H1 (cell line): ENCODE measurements around the gene PARK7. TPM values are rescaled to one million over a fixed set of nuclear protein-coding genes. Genes with fewer than 3 reads are reported as not detected.

Experiments
- CTCF ChIA-PET: fragments of 300-600 bp; sonication (Branson Sonifier 250); formaldehyde crosslinking; loops from one replicate; lab custom pipeline; 2021; ENCODE audit not compliant: partially characterized antibody; lab: Charles Lee
- POLR2A ChIA-PET: fragments of 300-600 bp; sonication (Branson Sonifier 250); formaldehyde crosslinking; loops from one replicate; lab custom pipeline; 2021; ENCODE audit warnings: inconsistent platforms; ENCODE audit not compliant: partially characterized antibody; lab: Charles Lee
- DNase-seq, 2 experiments: peaks; one replicate each; pipeline versions ENCODE4 v3.0.0 to v3.0.0-alpha.2; 2010 to 2022; ENCODE audit warnings: low spot score in 2 of 2, low read depth in 1 of 2, mixed read lengths in 1 of 2
- FAIRE-seq: peaks from 2 replicates; lab custom pipeline; 2011; peaks lifted over from hg19 to GRCh38; lab: Jason Lieb, UNC
- H2AFZ ChIP-seq: 2 replicates; pipeline ENCODE4 v1.8.1; 2012; ENCODE audit warnings: low read length, inconsistent platforms
- H2AK5ac ChIP-seq: 2 replicates; pipeline ENCODE4 v1.6.1; 2013; ENCODE audit warnings: low read depth, low read length
- H2BK120ac ChIP-seq: replicated peaks from 2 replicates; pipeline ENCODE3; 2013; ENCODE audit warnings: low read depth, low read length, inconsistent platforms
- H2BK12ac ChIP-seq: 2 replicates; pipeline ENCODE4 v1.6.1; 2013; ENCODE audit warnings: low read depth, low read length
- H2BK15ac ChIP-seq: 2 replicates; pipeline ENCODE4 v1.6.1; 2013; ENCODE audit warnings: low read length
- H2BK20ac ChIP-seq: 2 replicates; pipeline ENCODE4 v1.6.1; 2013; ENCODE audit warnings: low read length
- H2BK5ac ChIP-seq: 2 replicates; pipeline ENCODE4 v1.6.1; 2013; ENCODE audit warnings: low read depth, low read length
- H3K14ac ChIP-seq: 2 replicates; pipeline ENCODE4 v1.6.1; 2013; ENCODE audit warnings: inconsistent platforms; ENCODE audit not compliant: insufficient read length
- H3K18ac ChIP-seq: 2 replicates; pipeline ENCODE4 v1.6.1; 2013; ENCODE audit warnings: low read length; ENCODE audit errors: extremely low read depth
- H3K23ac ChIP-seq: 2 replicates; pipeline ENCODE4 v1.6.1; 2013; ENCODE audit warnings: inconsistent platforms; ENCODE audit not compliant: insufficient read length
- H3K23me2 ChIP-seq: 2 replicates; pipeline ENCODE4 v1.6.1; 2013; ENCODE audit warnings: low read depth, low read length
- H3K27ac ChIP-seq: 2 replicates; pipeline ENCODE4 v1.6.1; 2011; ENCODE audit warnings: low read depth, low read length, inconsistent platforms
- H3K27me3 ChIP-seq, 4 experiments: replicated peaks in 1 of 4; 1 replicate in 1 of 4; 2 replicates in 3 of 4; pipeline versions ENCODE4 v1.6.1 to v1.8.1; 2011 to 2013; ENCODE audit warnings: low read length in 3 of 4, mild to moderate bottlenecking in 3 of 4, inconsistent platforms in 2 of 4, mixed read lengths in 2 of 4, moderate library complexity in 1 of 4; ENCODE audit not compliant: control insufficient read depth in 3 of 4, insufficient read depth in 3 of 4; ENCODE audit errors: extremely low read depth in 1 of 4
- H3K36me3 ChIP-seq, 4 experiments: 2 replicates each; pipeline versions ENCODE4 v1.6.1 to v1.8.1; 2011 to 2013; ENCODE audit warnings: mild to moderate bottlenecking in 4 of 4, low read length in 3 of 4, moderate library complexity in 2 of 4, control low read depth in 1 of 4, inconsistent platforms in 1 of 4; ENCODE audit not compliant: insufficient read depth in 4 of 4, control insufficient read depth in 2 of 4
- H3K4ac ChIP-seq: replicated peaks from 2 replicates; pipeline ENCODE3; 2013; ENCODE audit warnings: low read length, low read depth, mixed read lengths, inconsistent platforms; ENCODE audit not compliant: insufficient read length
- H3K4me1 ChIP-seq, 4 experiments: replicated peaks in 1 of 4; 1 replicate in 1 of 4; 2 replicates in 3 of 4; pipeline versions ENCODE4 v1.6.1 to v1.8.1; 2011 to 2013; ENCODE audit warnings: low read length in 3 of 4, inconsistent platforms in 2 of 4, mixed read lengths in 1 of 4; ENCODE audit not compliant: insufficient read depth in 4 of 4, control insufficient read depth in 3 of 4
- H3K4me2 ChIP-seq, 2 experiments: 2 replicates each; pipeline versions ENCODE4 v1.6.1 to v1.8.1; 2011 to 2013; ENCODE audit warnings: low read depth in 2 of 2, low read length in 2 of 2, control low read depth in 1 of 2, inconsistent platforms in 1 of 2, mild to moderate bottlenecking in 1 of 2; ENCODE audit not compliant: insufficient read depth in 1 of 2
- H3K4me3 ChIP-seq, 4 experiments: fragments of 200-600, 300-600 bp in 1 of 4; sonication (generic), shearing (Covaris generic), sonication (Bioruptor Twin) in 1 of 4; 2 replicates each; pipeline versions ENCODE4 v1.5.1 to v1.8.1; 2011 to 2016; ENCODE audit warnings: low read length in 4 of 4, low read depth in 3 of 4, control low read depth in 2 of 4, inconsistent platforms in 2 of 4, mild to moderate bottlenecking in 2 of 4, mixed read lengths in 1 of 4, moderate library complexity in 1 of 4; ENCODE audit not compliant: insufficient read depth in 2 of 4; ENCODE audit errors: extremely low read depth in 1 of 4
- H3K56ac ChIP-seq: replicated peaks from 2 replicates; pipeline ENCODE3; 2013; ENCODE audit warnings: low read depth, mild to moderate bottlenecking, mixed read lengths, low read length, inconsistent platforms; ENCODE audit not compliant: insufficient read length
- H3K79me1 ChIP-seq: 2 replicates; pipeline ENCODE4 v1.6.1; 2013; ENCODE audit warnings: low read depth, low read length, control low read depth
- H3K79me2 ChIP-seq, 2 experiments: 2 replicates each; pipeline versions ENCODE4 v1.6.1 to v1.8.1; 2012 to 2013; ENCODE audit warnings: low read length in 2 of 2, mild to moderate bottlenecking in 2 of 2, inconsistent platforms in 1 of 2; ENCODE audit not compliant: insufficient read depth in 2 of 2, control insufficient read depth in 1 of 2
- H3K9ac ChIP-seq, 4 experiments: replicated peaks in 1 of 4; 1 replicate in 1 of 4; 2 replicates in 3 of 4; pipeline versions ENCODE4 v1.6.1 to v1.8.1; 2011 to 2013; ENCODE audit warnings: low read depth in 3 of 4, low read length in 3 of 4, control low read depth in 2 of 4, mild to moderate bottlenecking in 2 of 4, moderate library complexity in 2 of 4, inconsistent platforms in 1 of 4; ENCODE audit errors: extremely low read depth in 1 of 4
- H3K9me3 ChIP-seq, 2 experiments: 2 replicates each; pipeline versions ENCODE4 v1.6.1 to v1.8.1; 2012 to 2013; ENCODE audit warnings: mild to moderate bottlenecking in 2 of 2, moderate library complexity in 2 of 2, control low read depth in 1 of 2, inconsistent platforms in 1 of 2, low read depth in 1 of 2, low read length in 1 of 2, mixed read lengths in 1 of 2; ENCODE audit not compliant: insufficient read depth in 2 of 2
- H4K20me1 ChIP-seq, 2 experiments: replicated peaks in 1 of 2; 2 replicates each; pipeline versions ENCODE3 to v1.8.1; 2011 to 2013; ENCODE audit warnings: inconsistent platforms in 2 of 2, low read length in 2 of 2, mild to moderate bottlenecking in 1 of 2; ENCODE audit not compliant: insufficient read depth in 2 of 2, control insufficient read depth in 1 of 2
- H4K5ac ChIP-seq: 2 replicates; pipeline ENCODE4 v1.6.1; 2013; ENCODE audit warnings: low read length, low read depth, mixed read lengths, inconsistent platforms; ENCODE audit not compliant: insufficient read length
- H4K8ac ChIP-seq: 2 replicates; pipeline ENCODE4 v1.8.0; 2013; ENCODE audit warnings: mild to moderate bottlenecking, moderate library complexity, low read length, inconsistent platforms; ENCODE audit not compliant: insufficient read depth; ENCODE audit errors: extremely low read depth
- H4K91ac ChIP-seq: replicated peaks from 2 replicates; pipeline ENCODE3; 2013; ENCODE audit warnings: low read length, mixed read lengths, inconsistent platforms; ENCODE audit not compliant: insufficient read length
- CBX8 ChIP-seq: fragments of 300-800, 300-1000 bp; sonication (generic); IDR thresholded peaks from 2 replicates; pipeline ENCODE4 v1.7.1; 2016; ENCODE audit warnings: low read depth, low read length, borderline replicate concordance
- CTCF ChIP-seq, 3 experiments: IDR thresholded peaks; 1 replicate in 2 of 3; 2 replicates in 1 of 3; pipeline versions ENCODE4 v1.5.1 to v1.6.1; 2011; ENCODE audit warnings: low read length in 3 of 3, mild to moderate bottlenecking in 3 of 3, inconsistent platforms in 2 of 3, low read depth in 1 of 3, moderate library complexity in 1 of 3; ENCODE audit not compliant: insufficient read depth in 1 of 3; ENCODE audit errors: control extremely low read depth in 1 of 3
- GABPA ChIP-seq: IDR thresholded peaks from 2 replicates; pipeline ENCODE4 v1.6.1; 2011; ENCODE audit warnings: mild to moderate bottlenecking, low read length, moderate library complexity, borderline replicate concordance; ENCODE audit not compliant: insufficient read depth
- HDAC2 ChIP-seq, 2 experiments: fragments of 300-600 bp in 1 of 2; sonication (generic) in 1 of 2; IDR thresholded peaks; 2 replicates each; pipeline ENCODE4 v1.6.1; 2011 to 2012; ENCODE audit warnings: low read depth in 2 of 2, low read length in 2 of 2, mild to moderate bottlenecking in 2 of 2, moderate library complexity in 2 of 2, borderline replicate concordance in 1 of 2, inconsistent platforms in 1 of 2
- POLR2A ChIP-seq, 2 experiments: IDR thresholded peaks; 1 replicate in 1 of 2; 2 replicates in 1 of 2; pipeline ENCODE4 v1.6.1; 2011; ENCODE audit warnings: low read depth in 2 of 2, low read length in 2 of 2, mild to moderate bottlenecking in 2 of 2; ENCODE audit errors: control extremely low read depth in 1 of 2
- RNF2 ChIP-seq: fragments of 200-900, 300-1000 bp; sonication (generic); IDR thresholded peaks from 2 replicates; pipeline ENCODE4 v1.7.1; 2016; ENCODE audit warnings: borderline replicate concordance, low read depth, mild to moderate bottlenecking, antibody characterized with exemption, low read length; ENCODE audit not compliant: poor library complexity, severe bottlenecking; ENCODE audit errors: missing control alignments
- RXRA ChIP-seq: IDR thresholded peaks from 2 replicates; pipeline ENCODE4 v1.6.1; 2011; ENCODE audit warnings: low read depth, mild to moderate bottlenecking, low read length, moderate library complexity; ENCODE audit not compliant: insufficient read depth
- SP1 ChIP-seq: IDR thresholded peaks from 2 replicates; pipeline ENCODE4 v1.6.1; 2011; ENCODE audit warnings: low read depth, low read length
- TEAD4 ChIP-seq: IDR thresholded peaks from 2 replicates; pipeline ENCODE4 v1.6.1; 2012; ENCODE audit warnings: low read depth, low read length, inconsistent platforms, mixed read lengths
- WGBS, 2 experiments: shearing (Covaris generic) in 1 of 2; methylation state at CpG; one replicate each; pipeline versions ENCODE4 v1.1.6 to v1.1.7; 2013 to 2015; ENCODE audit warnings: low lambda C conversion rate in 2 of 2, mixed read lengths in 2 of 2, inconsistent platforms in 1 of 2, low coverage in 1 of 2, missing lambda C conversion rate in 1 of 2; ENCODE audit not compliant: insufficient replicate concordance in 2 of 2, insufficient coverage in 1 of 2, insufficient read length in 1 of 2; ENCODE audit errors: extremely low coverage in 1 of 2, missing lambda C conversion rate in 1 of 2; 5-methylcytosine and 5-hydroxymethylcytosine counted together
- polyA plus RNA-seq, 7 experiments: library from polyadenylated mRNA; depleted of rRNA in 3 of 7; stranded (reverse) in 5 of 7; unstranded in 2 of 7; fragments of >200 nt in 5 of 7; fragments of 200-250 nt in 2 of 7; gene quantifications; 1 replicate in 5 of 7; 2 replicates in 1 of 7; 4 replicates in 1 of 7; pipeline versions ENCODE4 v1.2.1 to v1.2.3, GENCODE V29; 2011 to 2013; ENCODE audit warnings: missing spikeins in 2 of 7, mixed read lengths in 2 of 7
- total RNA-seq: library from RNA; stranded (reverse); fragmentation: NEBNext Ultra II Directional; extraction: Animal tissue kit (Norgen Biotek cat#: 25700); gene quantifications from 2 replicates; pipeline ENCODE4 v1.2.1, GENCODE V29; 2021

Gene PARK7
- total and polyA plus RNA-seq, 2 of the 8 experiments (the other 6 are each of a cell fraction or from before 2014, with no cell fraction given), result 206 to 383 TPM

- Histone ChIP-seq H2AFZ (no peak overlapping the region), H3K4ac (no peak overlapping the region), H3K36me3 (no peaks in the 10 kb centered on the region), H2BK120ac (no peak overlapping the region), H4K5ac (no peak overlapping the region), H4K20me1 (no peaks in the 10 kb centered on the region), H3K14ac (no peak overlapping the region), H2BK5ac (no peak overlapping the region), H3K27me3 (peaks cover 11 to 24% (median 22%) of the 10 kb centered on the region in 4 experiments), H3K56ac (no peak overlapping the region), H3K9me3 (no peaks in the 10 kb centered on the region), H3K4me3 (no peak overlapping the region), H2BK12ac (no peak overlapping the region), H3K9ac (no peak overlapping the region), H3K79me1 (no peaks in the 10 kb centered on the region; the same call in 1 of the 2 replicates), H2BK20ac (no peak overlapping the region), H4K91ac (no peak overlapping the region), H3K18ac (no peak overlapping the region), H3K23me2 (no peaks in the 10 kb centered on the region; the same call in 1 of the 2 replicates), H3K79me2 (no peaks in the 10 kb centered on the region), H2BK15ac (no peak overlapping the region), H3K23ac (no peak overlapping the region), H2AK5ac (no peak overlapping the region), H3K4me1 (peaks cover 0 to 8% (median 0%) of the 10 kb centered on the region in 4 experiments; a peak in 4 of 7 replicates), H4K8ac (no peak overlapping the region), H3K27ac (no peak overlapping the region), H3K4me2 (no peak overlapping the region)
- FAIRE-seq (no peak), DNase-seq (no peak)
- WGBS, 2 experiments, result 88% methylated on average over 3 of the region's 3 CpGs; no CpG with 5 or more reads in 1 of the 2 experiments
- POLR2A ChIA-PET, result no interaction called here
- CTCF ChIA-PET, result no interaction called here
- TF ChIP-seq POLR2A (IDR thresholded peaks at IDR 0.05; ENCODE audit: control extremely low read depth in 1 of 2, low read depth in 2 of 2, low read length in 2 of 2) (no peak), CTCF (IDR thresholded peaks at IDR 0.05; ENCODE audit: control extremely low read depth in 1 of 3, insufficient read depth in 1 of 3, low read depth in 1 of 3, low read length in 3 of 3) (peak in 1 of 3 experiments; percentile 1; a peak in 1 of 4 replicates), HDAC2 (IDR thresholded peaks at IDR 0.05; ENCODE audit: borderline replicate concordance in 1 of 2, low read depth in 2 of 2, low read length in 2 of 2) (no peak), RXRA (no peak), RNF2 (no peak), GABPA (no peak), TEAD4 (no peak), CBX8 (no peak), SP1 (no peak)
These were observed 23.4 kb upstream of the PARK7 start for GRCh38 chr1:7938070-7938469.
